GM15510 (cell line): Measurements from ENCODE around the gene ABI1.
A peak's percentile ranks its signal among the peaks of the same experiment; 100 is the strongest.

ENCODE experiments used
- POLR2A ChIP-seq: IDR thresholded peaks from 3 replicates; pipeline ENCODE4 v1.6.1; 2011; ENCODE audit warnings: borderline replicate concordance; ENCODE audit not compliant: insufficient read length; ENCODE audit errors: extremely low read depth

Gene ABI1

GRCh38 chr10:26723016-26723415, 137.7 kb downstream of the ABI1 start:
- no peak for TF ChIP-seq POLR2A

GRCh38 chr10:26721561-26721960, 139.2 kb downstream of the ABI1 start:
- no peak for TF ChIP-seq POLR2A

GRCh38 chr10:26717476-26717875, 143.3 kb downstream of the ABI1 start:
- no peak for TF ChIP-seq POLR2A

- no peak for TF ChIP-seq POLR2A
Observed at GRCh38 chr10:26715137-26715487, 145.6 kb downstream of the ABI1 start.

- TF ChIP-seq POLR2A, result no peak
Observed at GRCh38 chr10:26714415-26715136, 146.2 kb downstream of the ABI1 start.

- no peak for TF ChIP-seq POLR2A
Observed at GRCh38 chr10:26711324-26711723, 149.4 kb downstream of the ABI1 start.

- TF ChIP-seq POLR2A, result no peak
Observed at GRCh38 chr10:26706936-26707335, 153.8 kb downstream of the ABI1 start.

- no peak for TF ChIP-seq POLR2A
Observed at GRCh38 chr10:26706206-26706605, 154.6 kb downstream of the ABI1 start.

GRCh38 chr10:26703974-26704373, 156.8 kb downstream of the ABI1 start:
- no peak for TF ChIP-seq POLR2A

- TF ChIP-seq POLR2A, result no peak
Observed at GRCh38 chr10:26703096-26703495, 157.7 kb downstream of the ABI1 start.

GRCh38 chr10:26700884-26701630, 159.7 kb downstream of the ABI1 start:
- TF ChIP-seq POLR2A, result no peak

GRCh38 chr10:26699631-26700030, 161.1 kb downstream of the ABI1 start:
- no peak for TF ChIP-seq POLR2A

- TF ChIP-seq POLR2A, result no peak
Observed at GRCh38 chr10:26698909-26699308, 161.8 kb downstream of the ABI1 start.

GRCh38 chr10:26697922-26698608, 162.7 kb downstream of the ABI1 start:
- no peak for TF ChIP-seq POLR2A

- TF ChIP-seq POLR2A, result peak; percentile 81
Observed at GRCh38 chr10:26697163-26697921, 163.4 kb downstream of the ABI1 start, which contains the start of gene PDSS1. PDSS1 (plus strand) TSS chr10:26697701; CDS start chr10:26697712, 11 bp downstream.
